Activated CD8-positive, alpha-beta T cell treated with anti-CD3 and anti-CD28 coated beads, Interleukin-2, amount 10 ng/mL, durations not matched to agents 7 days and 5 days (primary cell): Measurements from ENCODE around the gene ASCL4. TPM values are rescaled to one million over a fixed set of nuclear protein-coding genes. Genes with fewer than 3 reads are reported as not detected.
A peak's percentile ranks its signal among the peaks of the same experiment; 100 is the strongest.
"Not testable (repeated sequence)": the region's sequence is repeated elsewhere in the genome, so short reads cannot be mapped to it uniquely, and the experiment has no call there.

ENCODE experiments used
- ATAC-seq: fragments of 150-1000 bp; cut with Tn5 transposase; one replicate; pipeline ENCODE4 v1.10.0; 2021; ENCODE audit warnings: moderate library complexity
- CTCF ChIA-PET: fragments of 350-600 bp; sonication (Branson Sonifier 250); formaldehyde crosslinking; loops from one replicate; lab custom pipeline; 2021; ENCODE audit warnings: antibody characterized with exemption; lab: Charles Lee
- POLR2A ChIA-PET: fragments of 350-600 bp; sonication (Branson Sonifier 250); formaldehyde crosslinking; loops from one replicate; lab custom pipeline; 2021; ENCODE audit warnings: antibody characterized with exemption; lab: Charles Lee
- DNase-seq: peaks from one replicate; pipeline ENCODE4 v3.0.0-alpha.2; 2020
- H3K27ac Mint-ChIP-seq: one replicate; pipeline ENCODE4 v1.8.0; 2021; ENCODE audit warnings: mild to moderate bottlenecking, mixed read lengths
- H3K27me3 Mint-ChIP-seq: one replicate; pipeline ENCODE4 v1.8.0; 2021; ENCODE audit warnings: low read depth, mixed read lengths
- H3K36me3 Mint-ChIP-seq: one replicate; pipeline ENCODE4 v1.8.0; 2021; ENCODE audit warnings: low read depth, mixed read lengths
- H3K4me1 Mint-ChIP-seq: one replicate; pipeline ENCODE4 v1.8.0; 2021; ENCODE audit warnings: low read depth, mixed read lengths
- H3K4me3 Mint-ChIP-seq: one replicate; pipeline ENCODE4 v1.8.0; 2021; ENCODE audit warnings: mild to moderate bottlenecking, mixed read lengths
- H3K9me3 Mint-ChIP-seq: one replicate; pipeline ENCODE4 v1.8.0; 2022; ENCODE audit warnings: mixed read lengths; ENCODE audit not compliant: insufficient read depth
- total RNA-seq, 2 experiments: library from RNA; stranded (reverse); gene quantifications; one replicate each; pipeline ENCODE4 v1.2.3, GENCODE V29; 2021

ASCL4 gene
- not detected for total RNA-seq

- Mint-ChIP-seq H3K4me3 (peak within 1 kb of the TSS; percentile 45), H3K36me3 (no peaks in the 10 kb centered on the region), H3K27me3 (peaks cover 64% of the 10 kb centered on the region), H3K9me3 (no peaks in the 10 kb centered on the region), H3K27ac (no peak within 1 kb of the TSS), H3K4me1 (peaks cover 26% of the 10 kb centered on the region)
- ATAC-seq (peak; percentile 58), DNase-seq (no peak)
- CTCF ChIA-PET, result interaction anchor here (0.8 kb wide), 1 partner anchor 98 kb away, joined by 4 read pairs; no protein-coding TSS in a partner anchor
- POLR2A ChIA-PET, result interaction anchor here (1.1 kb wide), 1 partner anchor 10 kb away, joined by 3 read pairs; no protein-coding TSS in a partner anchor
Observed at GRCh38 chr12:107774349-107775029, at the start of gene ASCL4. ASCL4 (plus strand) TSS chr12:107774704; CDS start chr12:107775219, 515 bp downstream.

GRCh38 chr12:107727327-107727726, 47.2 kb upstream of the ASCL4 start:
- DNase-seq, H3K27ac Mint-ChIP-seq, H3K36me3 Mint-ChIP-seq, POLR2A ChIA-PET, H3K27me3 Mint-ChIP-seq, H3K4me3 Mint-ChIP-seq, H3K4me1 Mint-ChIP-seq, ATAC-seq, H3K9me3 Mint-ChIP-seq, CTCF ChIA-PET: not testable (repeated sequence)

GRCh38 chr12:107727742-107728141, 46.8 kb upstream of the ASCL4 start:
- POLR2A ChIA-PET, result not testable (repeated sequence)

DNA sequence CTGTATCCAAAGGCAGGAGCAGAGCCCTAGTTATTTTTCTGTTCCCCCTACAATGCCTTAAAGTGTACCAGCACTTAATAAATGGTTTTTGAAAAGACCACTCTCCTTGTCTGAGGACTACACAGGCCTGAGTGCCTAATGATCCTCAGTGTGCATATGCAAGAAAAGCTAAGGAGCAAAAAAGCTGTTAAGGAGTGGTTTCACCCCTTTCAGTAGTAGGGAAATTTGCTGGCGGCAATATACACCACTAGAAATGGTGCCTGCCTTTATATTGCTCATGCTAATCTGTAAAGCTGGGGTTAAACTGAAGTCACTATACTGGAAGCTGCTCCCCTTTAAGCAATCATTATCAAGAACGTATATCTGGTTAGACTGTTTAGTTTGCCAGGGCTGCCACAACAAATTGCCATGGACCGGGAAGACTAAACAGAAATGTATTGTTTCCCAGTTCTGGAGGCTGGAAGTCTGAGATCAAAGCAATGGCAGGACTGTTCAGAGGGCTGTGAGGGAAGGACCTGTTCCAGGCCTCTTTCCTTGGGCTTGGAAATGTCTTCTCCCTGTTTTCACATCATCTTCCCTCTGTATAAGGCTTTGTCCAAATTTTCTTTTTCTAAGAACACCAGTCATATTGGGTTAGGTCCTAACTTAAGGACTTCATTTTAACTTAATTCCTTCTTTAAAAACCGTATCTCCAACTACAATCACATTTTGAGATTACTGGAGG, 43.7 kb upstream of the ASCL4 start:
- no peaks in the 10 kb centered on the region for H3K9me3 Mint-ChIP-seq
- DNase-seq (no peak), ATAC-seq (no peak)
- H3K4me1 Mint-ChIP-seq, result no peaks in the 10 kb centered on the region
- H3K4me3 Mint-ChIP-seq, result no peak overlapping the region
- ChIA-PET CTCF (no interaction called here), POLR2A (no interaction called here)
- no peaks in the 10 kb centered on the region for H3K27me3 Mint-ChIP-seq
- H3K36me3 Mint-ChIP-seq, result peaks cover 19% of the 10 kb centered on the region
- H3K27ac Mint-ChIP-seq, result no peak overlapping the region

More at GRCh38 chr12:107727742-107728141, 46.8 kb upstream of the ASCL4 start:
- H3K36me3 Mint-ChIP-seq, H3K4me1 Mint-ChIP-seq, H3K4me3 Mint-ChIP-seq, H3K9me3 Mint-ChIP-seq, CTCF ChIA-PET, H3K27me3 Mint-ChIP-seq, ATAC-seq, H3K27ac Mint-ChIP-seq, DNase-seq: not testable (repeated sequence)

- DNase-seq (no peak), ATAC-seq (no peak)
- peaks cover 25% of the 10 kb centered on the region for H3K36me3 Mint-ChIP-seq
- H3K4me1 Mint-ChIP-seq, result no peaks in the 10 kb centered on the region
- H3K4me3 Mint-ChIP-seq, result no peak overlapping the region
- CTCF ChIA-PET, result interaction anchor here (1.3 kb wide), 1 partner anchor 154 kb away, joined by 3 read pairs; no protein-coding TSS in a partner anchor
- H3K27me3 Mint-ChIP-seq, result no peaks in the 10 kb centered on the region
- no peak overlapping the region for H3K27ac Mint-ChIP-seq
- no peaks in the 10 kb centered on the region for H3K9me3 Mint-ChIP-seq
- POLR2A ChIA-PET, result no interaction called here
Observed at GRCh38 chr12:107731366-107731765, 43.1 kb upstream of the ASCL4 start.

- POLR2A ChIA-PET, result no interaction called here
- no peaks in the 10 kb centered on the region for H3K9me3 Mint-ChIP-seq
- CTCF ChIA-PET, result interaction anchor here (1.3 kb wide), 1 partner anchor 153 kb away, joined by 3 read pairs; no protein-coding TSS in a partner anchor
- no peak overlapping the region for H3K27ac Mint-ChIP-seq
- H3K27me3 Mint-ChIP-seq, result no peaks in the 10 kb centered on the region
- H3K36me3 Mint-ChIP-seq, result peaks cover 34% of the 10 kb centered on the region
- DNase-seq (no peak), ATAC-seq (no peak)
- no peak overlapping the region for H3K4me3 Mint-ChIP-seq
- H3K4me1 Mint-ChIP-seq, result peaks cover 9% of the 10 kb centered on the region
Observed at GRCh38 chr12:107732365-107732764, 42.1 kb upstream of the ASCL4 start.

DNA sequence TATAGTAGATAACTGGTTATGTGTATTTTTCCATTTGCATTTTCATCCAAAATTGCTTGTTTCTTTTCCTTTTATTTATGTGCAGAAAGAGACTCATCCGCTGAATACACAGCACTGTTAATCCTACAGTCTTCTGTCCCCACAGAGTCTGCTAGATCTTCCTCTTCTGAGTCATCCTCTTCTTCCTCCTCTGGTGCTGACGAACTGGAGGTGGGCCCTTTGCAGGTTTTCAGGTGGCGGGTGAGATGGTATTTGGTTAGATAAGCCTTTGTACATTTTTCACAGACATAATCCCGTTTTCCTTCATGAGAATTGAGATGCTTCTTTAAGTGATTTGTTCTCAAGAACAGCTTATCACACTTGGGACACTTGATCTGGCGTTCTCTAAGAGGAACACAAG, 40.4 kb upstream of the ASCL4 start:
- no peaks in the 10 kb centered on the region for H3K27me3 Mint-ChIP-seq
- ATAC-seq, result no peak
- ChIA-PET CTCF (no interaction called here), POLR2A (interaction anchor here (1.5 kb wide), 1 partner anchor 25 kb away, joined by 3 read pairs; no protein-coding TSS in a partner anchor)
- DNase-seq, result no peak
- H3K4me3 Mint-ChIP-seq, result no peak overlapping the region
- H3K27ac Mint-ChIP-seq, result no peak overlapping the region
- H3K36me3 Mint-ChIP-seq, result peaks cover 50% of the 10 kb centered on the region
- no peaks in the 10 kb centered on the region for H3K9me3 Mint-ChIP-seq
- peaks cover 13% of the 10 kb centered on the region for H3K4me1 Mint-ChIP-seq

DNA sequence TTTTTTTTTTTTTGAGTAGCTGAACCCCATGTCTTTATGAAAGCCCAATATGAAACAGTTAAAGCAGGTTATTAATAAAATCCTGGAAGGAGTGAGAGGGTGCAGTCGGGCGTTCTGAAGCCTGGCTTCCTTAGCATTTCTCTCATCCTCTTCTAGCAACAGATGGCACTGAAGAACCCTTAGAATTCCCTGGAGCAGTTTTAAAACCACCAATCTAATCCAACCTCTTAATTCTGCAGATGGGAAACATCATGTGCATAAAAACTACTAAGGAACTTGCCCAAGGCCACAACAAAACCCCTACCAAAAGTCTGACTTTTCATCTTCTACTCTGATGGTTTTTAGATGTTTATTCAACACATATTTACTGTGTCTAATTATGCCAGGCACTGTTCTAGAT, 38.7 kb upstream of the ASCL4 start:
- CTCF ChIA-PET, result no interaction called here
- DNase-seq (no peak), ATAC-seq (no peak)
- Mint-ChIP-seq H3K36me3 (peaks cover 60% of the 10 kb centered on the region), H3K9me3 (no peaks in the 10 kb centered on the region), H3K27me3 (no peaks in the 10 kb centered on the region), H3K4me3 (no peak overlapping the region), H3K4me1 (peaks cover 13% of the 10 kb centered on the region), H3K27ac (no peak overlapping the region)
- POLR2A ChIA-PET, result no interaction called here

GRCh38 chr12:107736914-107737313, 37.6 kb upstream of the ASCL4 start:
- H3K27ac Mint-ChIP-seq, result peak overlapping the region; percentile 10
- ATAC-seq (no peak), DNase-seq (peak; percentile 28)
- H3K27me3 Mint-ChIP-seq, result no peaks in the 10 kb centered on the region
- CTCF ChIA-PET, result interaction anchor here (0.7 kb wide), 1 partner anchor 775 kb away, joined by 4 read pairs; no protein-coding TSS in a partner anchor
- peaks cover 13% of the 10 kb centered on the region for H3K4me1 Mint-ChIP-seq
- no peaks in the 10 kb centered on the region for H3K9me3 Mint-ChIP-seq
- peaks cover 67% of the 10 kb centered on the region for H3K36me3 Mint-ChIP-seq
- H3K4me3 Mint-ChIP-seq, result no peak overlapping the region
- POLR2A ChIA-PET, result no interaction called here

DNA sequence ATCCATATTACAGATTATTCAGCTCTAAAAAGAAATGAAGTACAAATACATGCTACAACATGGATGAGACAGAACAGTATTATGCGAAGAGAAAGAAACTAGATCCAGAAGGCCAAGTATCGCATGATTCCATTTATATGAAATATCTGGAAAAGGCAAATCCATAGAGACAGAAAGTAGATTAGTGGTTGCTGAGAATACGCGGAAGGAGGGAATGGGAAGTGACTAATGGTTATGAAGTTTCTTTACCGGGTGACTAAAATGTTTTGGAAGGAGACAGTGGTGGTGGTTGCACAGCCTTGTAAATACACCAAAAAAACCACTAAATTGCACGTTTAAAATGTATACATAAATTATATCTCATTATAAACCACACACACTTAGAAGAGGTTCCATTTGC, 26.0 kb upstream of the ASCL4 start:
- no peak for DNase-seq
- ChIA-PET POLR2A (interaction anchor here (0.6 to 1.0 kb wide), 2 partner anchors 9 to 794 kb away, joined by 3 read pairs; no protein-coding TSS in a partner anchor), CTCF (interaction anchor here (1.3 to 1.4 kb wide), 2 partner anchors 9 to 72 kb away, joined by 4 read pairs; no protein-coding TSS in a partner anchor)
- no peaks in the 10 kb centered on the region for H3K9me3 Mint-ChIP-seq
- peaks cover 39% of the 10 kb centered on the region for H3K36me3 Mint-ChIP-seq
- H3K4me3 Mint-ChIP-seq, result no peak overlapping the region
- no peak overlapping the region for H3K27ac Mint-ChIP-seq
- no peak for ATAC-seq
- H3K4me1 Mint-ChIP-seq, result no peaks in the 10 kb centered on the region
- H3K27me3 Mint-ChIP-seq, result no peaks in the 10 kb centered on the region

- Mint-ChIP-seq H3K4me3 (no peak overlapping the region), H3K27me3 (no peaks in the 10 kb centered on the region), H3K9me3 (no peaks in the 10 kb centered on the region), H3K27ac (no peak overlapping the region), H3K4me1 (no peaks in the 10 kb centered on the region), H3K36me3 (peaks cover 41% of the 10 kb centered on the region)
- no peak for DNase-seq
- no peak for ATAC-seq
- ChIA-PET POLR2A (interaction anchor here (0.6 to 1.0 kb wide), 2 partner anchors 9 to 795 kb away, joined by 3 read pairs; no protein-coding TSS in a partner anchor), CTCF (interaction anchor here (1.3 to 1.4 kb wide), 2 partner anchors 8 to 73 kb away, joined by 4 read pairs; no protein-coding TSS in a partner anchor)
Observed at GRCh38 chr12:107749083-107749482, 25.4 kb upstream of the ASCL4 start.
